ENCODE measurements around the gene TFF2.

Gene TFF2

DNA sequence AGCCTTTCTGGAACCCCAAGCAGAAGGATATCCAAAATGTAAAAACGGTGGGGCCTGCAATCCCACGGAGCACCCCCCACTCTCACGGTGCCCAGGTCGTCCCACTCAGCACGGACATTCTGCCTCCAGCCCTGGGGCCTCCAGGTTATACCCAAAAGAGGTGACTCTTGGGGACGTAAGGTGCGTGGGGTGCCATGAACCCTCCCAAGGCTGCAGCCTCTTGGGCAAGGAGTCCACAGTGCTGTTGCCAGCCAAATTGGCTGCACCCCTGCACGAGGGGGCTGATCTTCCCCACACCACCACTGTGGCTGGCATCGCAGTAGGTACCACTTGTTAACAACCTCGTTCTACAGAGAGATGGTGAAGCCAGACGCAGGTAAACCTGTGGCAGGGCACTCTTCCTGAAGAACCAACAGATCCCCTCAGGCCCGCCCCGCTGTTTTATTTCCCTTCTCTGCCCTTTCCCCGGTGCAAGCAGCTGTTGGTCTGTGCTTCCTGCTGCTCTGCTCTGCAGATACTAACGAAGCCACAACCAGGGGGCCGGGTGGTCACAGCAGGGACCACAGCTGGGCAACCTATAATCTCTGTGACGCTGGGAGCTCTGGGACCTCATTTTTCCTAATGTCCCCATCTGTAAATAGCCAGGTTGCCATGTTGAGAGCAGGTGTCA is 44.3 kb downstream of the TFF2 start:
- in situ Hi-C loops (cut with MboI; ENCODE audit: low sequenced_read_pairs): no loop called here

DNA sequence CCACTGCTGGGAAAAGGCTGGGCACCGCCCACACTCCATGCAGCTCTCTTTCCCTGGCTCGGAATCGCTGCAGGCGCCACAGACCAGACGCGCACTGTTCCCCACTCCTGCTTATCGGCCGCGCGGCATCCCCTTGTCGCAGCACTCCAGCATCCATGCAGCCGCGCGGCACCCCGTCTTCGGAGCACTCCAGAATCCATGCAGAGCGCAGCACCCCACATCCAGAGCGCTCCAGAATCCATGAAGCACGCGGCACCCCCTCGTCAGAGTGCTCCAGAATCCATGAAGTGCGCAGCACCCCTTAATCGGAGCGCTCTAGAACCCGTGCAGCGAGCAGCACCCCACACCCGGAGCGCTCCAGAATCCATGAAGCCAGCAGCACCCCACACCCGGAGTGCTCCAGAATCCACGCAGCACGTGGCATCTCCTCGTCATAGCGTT is 45.1 kb downstream of the TFF2 start:
- in situ Hi-C loops (cut with MboI; ENCODE audit: low sequenced_read_pairs): no loop called here

DNA sequence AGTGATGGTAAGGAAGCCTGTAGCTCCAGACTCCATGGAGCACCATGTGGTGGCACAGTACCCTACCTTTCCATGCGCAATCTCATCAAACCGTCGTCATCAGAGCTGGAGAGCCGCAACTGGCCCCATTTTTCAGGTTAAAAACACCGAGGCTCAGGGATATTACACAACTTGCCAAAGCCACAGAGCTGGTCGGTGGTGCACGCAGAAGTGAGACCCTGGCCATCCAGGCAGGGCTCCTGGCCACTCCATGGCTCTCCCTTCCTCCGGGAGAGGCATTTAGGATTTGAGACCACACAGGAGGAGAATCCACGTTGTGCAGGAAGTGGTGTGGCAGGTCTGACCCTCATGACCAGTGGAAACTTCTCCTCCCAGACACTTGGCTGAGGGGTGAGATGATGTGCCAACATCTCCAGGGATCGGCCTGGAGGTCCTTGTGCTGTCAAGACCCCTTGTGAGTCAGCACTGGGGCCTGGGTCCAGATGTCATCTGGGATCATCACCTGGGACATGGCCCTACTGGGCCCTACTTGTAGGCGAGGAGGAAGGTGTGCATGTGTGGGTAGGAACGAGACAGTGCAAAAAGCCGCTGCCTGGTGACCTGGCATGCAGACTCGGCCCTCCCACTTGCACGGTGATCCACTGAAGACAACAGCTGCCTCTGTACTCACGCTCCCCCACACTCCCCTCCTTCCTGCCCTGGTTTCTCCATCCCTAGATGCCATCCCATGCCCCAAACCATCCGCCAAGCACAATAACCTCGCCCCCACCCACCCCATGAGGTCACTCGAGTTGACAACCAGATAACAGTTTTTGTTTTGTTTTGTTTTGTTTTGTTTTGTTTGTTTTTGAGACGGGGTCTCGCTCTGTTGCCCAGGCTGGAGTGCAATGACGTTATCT is 46.0 kb downstream of the TFF2 start:
- in situ Hi-C loops (cut with MboI; ENCODE audit: low sequenced_read_pairs): no loop called here

DNA sequence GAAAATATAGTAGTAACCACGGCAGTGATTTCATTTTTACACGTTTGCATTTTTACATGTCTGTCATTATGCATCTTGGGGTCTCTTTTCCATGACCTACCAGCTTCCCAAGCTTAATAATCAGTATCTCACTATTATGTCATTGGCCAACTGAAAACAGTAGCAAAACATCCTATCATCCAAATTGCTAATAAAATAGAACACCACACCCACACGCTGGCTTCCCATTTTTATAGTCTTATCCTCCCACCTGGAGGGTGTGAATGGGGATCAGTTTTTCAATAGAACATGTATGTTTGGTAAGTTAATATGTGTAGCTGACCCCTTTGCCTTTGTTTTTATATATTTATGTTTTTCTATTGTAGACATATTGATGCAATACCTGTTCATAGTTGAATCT is 47.4 kb downstream of the TFF2 start:
- in situ Hi-C loops (cut with MboI; ENCODE audit: low sequenced_read_pairs): no loop called here

DNA sequence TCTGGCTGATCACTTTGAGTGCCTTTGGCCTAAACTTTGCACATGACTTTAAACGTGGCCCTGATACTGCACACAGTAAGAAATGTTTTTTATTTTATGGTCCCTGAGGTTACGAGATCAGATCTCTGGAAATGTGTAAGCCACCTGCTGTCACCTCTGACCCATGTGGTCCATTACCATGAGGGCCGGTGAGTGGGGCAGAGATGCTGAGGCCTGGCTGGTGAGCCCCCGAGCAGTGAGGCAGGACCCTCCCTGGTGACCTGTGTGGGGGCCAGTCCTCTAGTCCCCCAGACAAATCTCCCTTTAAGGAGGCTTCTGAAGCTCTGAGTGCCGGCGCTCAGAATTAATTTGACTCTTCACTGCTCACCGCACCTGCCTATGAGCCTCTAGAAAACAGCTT is 48.0 kb downstream of the TFF2 start:
- in situ Hi-C loops (cut with MboI; ENCODE audit: low sequenced_read_pairs): no loop called here

DNA sequence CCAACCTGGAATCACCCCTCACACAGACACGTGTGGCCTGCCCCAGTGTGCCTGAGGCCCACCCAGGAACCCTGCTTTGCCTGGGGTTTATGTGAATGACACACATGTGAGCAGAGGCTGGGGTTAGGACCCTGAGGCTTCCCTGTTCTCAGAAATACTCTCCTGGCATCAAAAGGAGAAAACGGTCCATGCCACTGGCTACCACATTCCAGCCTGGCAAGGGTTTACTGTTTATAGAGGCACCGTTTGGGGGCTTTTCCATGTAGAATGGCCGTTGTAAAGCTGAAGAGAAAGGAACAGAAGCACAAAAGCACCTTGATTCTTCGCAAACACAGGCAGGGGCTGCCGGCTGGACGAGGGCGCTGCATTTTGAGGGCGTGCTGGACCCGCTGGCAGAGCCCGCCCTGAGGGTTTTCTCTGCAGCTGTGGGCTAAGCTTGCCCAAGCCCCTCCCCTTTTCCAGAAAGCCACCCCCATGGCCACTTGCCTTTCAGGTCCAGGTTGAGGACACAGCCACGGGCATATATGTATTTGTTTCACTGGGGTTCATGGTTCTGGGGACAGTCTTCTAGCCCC is 48.6 kb downstream of the TFF2 start:
- in situ Hi-C loops (cut with MboI; ENCODE audit: low sequenced_read_pairs): no loop called here

DNA sequence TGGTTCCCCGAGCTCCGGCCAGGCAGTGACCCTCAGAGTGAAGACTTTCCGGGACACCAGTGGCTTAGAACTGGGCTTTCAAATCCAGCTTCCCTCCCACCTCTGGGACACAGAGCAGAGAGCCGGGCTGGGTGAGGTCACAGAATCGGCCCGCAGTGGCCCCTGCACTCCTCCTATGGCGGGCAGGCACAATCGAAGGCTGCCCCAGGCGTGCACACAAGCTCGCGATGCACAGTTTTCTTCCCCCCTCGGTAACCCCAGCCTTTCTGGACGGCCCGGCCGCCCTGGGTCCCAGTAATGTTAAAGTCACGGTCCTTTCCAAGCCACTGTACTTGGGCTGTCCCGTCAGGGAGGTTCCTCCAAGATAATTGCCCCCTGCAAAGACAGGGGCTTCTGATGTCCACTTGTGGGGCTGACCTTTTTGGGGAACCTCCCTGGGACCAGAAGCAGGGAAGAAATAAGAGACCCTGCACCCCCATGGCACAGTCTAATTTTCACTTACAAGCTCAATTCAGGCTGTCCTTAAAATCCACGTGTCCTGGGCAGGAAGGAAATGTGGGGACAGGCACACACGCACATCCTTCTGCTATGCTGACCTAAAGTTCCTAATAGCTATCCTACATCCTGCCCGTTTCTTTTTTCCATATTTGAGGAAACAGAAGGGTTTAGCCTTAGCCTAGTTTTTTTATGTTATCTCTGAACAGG is 49.3 kb downstream of the TFF2 start:
- in situ Hi-C loops (cut with MboI; ENCODE audit: low sequenced_read_pairs): no loop called here

DNA sequence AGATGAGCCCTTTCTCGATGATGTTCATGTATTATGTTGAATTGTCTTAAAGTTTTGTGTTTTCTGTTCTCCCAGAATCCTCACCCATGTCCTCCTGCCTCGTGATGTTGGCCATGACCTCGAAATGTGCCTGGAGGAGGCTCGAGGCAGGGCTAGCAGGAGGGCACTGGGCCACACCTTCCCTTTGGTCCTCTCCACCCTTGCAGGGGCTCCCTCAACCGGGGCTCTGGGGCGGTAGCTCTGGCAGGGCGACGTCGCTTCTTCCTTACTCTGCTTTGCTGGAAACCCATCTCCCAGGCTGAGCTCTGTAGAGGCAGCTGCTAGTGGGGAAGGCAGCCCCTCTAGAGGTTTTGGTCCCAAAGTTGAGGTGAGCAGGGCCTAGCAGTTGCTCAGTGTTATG is 49.8 kb downstream of the TFF2 start:
- in situ Hi-C loops (cut with MboI; ENCODE audit: low sequenced_read_pairs): no loop called here

DNA sequence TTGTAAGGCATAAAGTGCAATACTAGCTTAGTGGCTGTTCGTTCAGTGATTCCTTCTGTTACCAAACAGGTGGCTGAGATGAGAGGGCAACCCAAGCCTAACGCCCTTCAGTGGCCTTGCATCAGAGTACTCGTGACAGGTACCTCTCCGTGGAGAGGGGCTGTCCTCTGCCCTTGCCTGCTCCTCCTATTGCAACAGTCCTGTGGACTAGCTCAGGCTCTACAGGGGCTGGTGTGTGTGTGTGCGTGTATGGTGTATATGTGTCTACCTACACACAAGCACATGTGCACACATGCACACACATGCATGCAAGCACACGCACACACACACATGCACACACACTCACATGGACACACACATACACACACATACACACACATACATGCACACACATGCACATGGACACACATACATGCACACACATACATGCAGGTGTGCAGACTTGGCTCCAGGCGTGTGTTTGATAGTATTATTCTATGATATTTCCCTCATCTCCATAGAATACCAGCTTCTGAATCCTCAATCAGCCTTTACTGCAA is 50.7 kb downstream of the TFF2 start:
- in situ Hi-C loops (cut with MboI; ENCODE audit: low sequenced_read_pairs): no loop called here

DNA sequence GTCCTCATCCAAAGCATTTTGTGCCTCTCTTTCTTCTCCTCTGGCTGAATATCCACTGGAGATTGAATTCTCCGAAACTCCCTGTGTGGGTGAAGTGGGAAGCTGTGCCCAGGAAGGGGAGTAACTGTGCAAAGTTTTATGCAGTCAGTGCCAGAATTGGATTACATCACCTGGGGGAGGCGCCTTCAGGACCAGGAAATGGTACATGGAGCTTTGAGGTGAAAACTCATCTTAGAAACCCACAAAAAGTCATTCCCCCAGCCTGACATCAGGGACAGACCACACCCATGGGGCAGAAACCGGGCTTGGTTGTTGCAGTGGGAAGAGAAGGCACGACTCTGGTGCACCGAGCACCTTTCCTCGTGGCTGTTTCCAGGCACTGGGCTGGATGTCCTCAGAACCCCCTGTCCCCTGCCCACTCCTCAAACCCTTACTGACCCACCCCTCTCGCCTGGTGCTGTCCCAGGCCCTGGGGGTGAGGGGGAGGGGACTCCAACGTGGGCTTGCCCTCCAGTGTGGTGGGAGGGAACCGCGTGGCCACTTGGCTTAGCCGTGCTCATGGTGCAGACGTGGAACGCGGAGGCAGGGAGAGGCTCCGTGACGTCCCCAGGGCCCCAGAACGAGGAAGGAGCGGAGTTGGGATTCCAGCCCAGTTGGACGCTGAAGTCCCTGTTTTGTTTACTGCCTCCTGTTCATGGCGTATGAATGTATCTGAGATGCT is 51.3 kb downstream of the TFF2 start:
- in situ Hi-C loops (cut with MboI; ENCODE audit: low sequenced_read_pairs): no loop called here

DNA sequence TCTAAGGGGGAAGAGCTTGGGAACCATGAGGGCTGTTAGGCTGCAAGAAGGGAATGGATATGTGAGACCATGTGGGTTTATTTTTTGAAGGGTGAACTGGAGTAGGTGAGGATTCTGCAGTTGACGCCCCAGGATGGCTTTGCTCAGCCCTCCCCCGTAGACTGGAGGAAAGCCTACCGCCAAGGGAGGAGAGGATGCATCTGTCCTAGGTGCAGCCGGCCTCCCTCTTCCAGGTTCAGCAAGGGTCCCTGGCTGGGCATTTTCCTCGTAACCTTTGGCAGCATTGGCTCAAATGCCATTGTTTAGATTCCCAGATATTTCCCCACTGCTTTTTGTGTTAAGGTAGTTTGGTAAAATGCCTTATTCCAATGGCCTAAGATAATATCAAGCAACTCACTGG is 52.1 kb downstream of the TFF2 start:
- in situ Hi-C loops (cut with MboI; ENCODE audit: low sequenced_read_pairs): no loop called here

DNA sequence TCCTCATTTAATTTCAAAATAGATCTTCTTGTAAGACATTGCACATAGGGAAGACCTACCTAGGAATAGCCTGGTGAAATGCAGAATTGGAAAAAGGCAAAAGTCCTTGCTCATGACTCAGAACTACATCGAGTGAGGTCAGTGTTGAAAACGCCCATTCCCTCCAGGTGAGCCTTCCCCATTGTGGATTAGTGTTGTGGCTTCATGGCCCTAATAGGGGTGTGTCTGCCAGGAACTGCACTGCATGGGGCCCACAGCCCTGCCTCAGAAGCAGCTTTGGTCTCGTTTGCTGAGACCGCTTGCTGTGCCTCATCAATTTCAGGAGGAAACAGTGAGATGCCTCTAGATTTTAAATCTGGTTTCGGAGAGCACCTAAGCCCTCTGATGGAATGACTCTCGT is 52.6 kb downstream of the TFF2 start:
- in situ Hi-C loops (cut with MboI; ENCODE audit: low sequenced_read_pairs): no loop called here

DNA sequence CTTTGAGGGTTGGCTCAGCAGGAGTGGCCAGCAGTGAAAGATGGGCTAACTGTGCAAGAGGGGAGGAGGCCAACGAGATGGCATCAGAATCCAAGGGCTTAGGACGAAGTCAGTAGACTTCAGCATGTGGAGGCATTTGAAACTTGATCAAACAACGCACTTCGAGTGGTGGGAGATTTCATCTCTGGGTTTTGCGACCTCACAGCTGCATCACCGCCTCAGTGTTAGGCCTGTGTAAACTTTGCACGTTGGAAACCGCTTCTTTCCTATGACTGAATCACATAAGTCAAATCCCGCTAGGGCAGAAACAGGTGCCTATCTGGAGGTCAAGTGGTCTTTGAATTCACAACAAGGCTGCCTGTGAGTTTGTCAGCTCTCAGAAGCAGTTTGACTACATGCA is 53.4 kb downstream of the TFF2 start:
- in situ Hi-C loops (cut with MboI; ENCODE audit: low sequenced_read_pairs): no loop called here

DNA sequence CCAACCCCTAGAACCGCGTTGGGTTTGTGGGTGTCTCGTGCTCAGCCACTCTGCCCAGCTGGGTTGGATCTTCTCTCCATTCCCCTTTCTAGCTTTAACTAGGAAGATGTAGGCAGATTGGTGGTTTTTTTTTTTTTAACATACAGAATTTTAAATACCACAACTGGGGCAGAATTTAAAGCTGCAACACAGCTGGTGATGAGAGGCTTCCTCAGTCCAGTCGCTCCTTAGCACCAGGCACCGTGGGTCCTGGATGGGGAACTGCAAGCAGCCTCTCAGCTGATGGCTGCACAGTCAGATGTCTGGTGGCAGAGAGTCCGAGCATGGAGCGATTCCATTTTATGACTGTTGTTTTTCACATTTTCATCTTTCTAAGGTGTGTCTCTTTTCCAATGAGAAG is 54.3 kb downstream of the TFF2 start:
- in situ Hi-C loops (cut with MboI; ENCODE audit: low sequenced_read_pairs): no loop called here
